Measurements from ENCODE around the gene CAAP1.

- TF ChIP-seq CTCF (IDR thresholded peaks at IDR 0.05 in 8 of 11, conservative IDR thresholded peaks at IDR 0.05 in 3 of 11) (no peak), POLR2A (IDR thresholded peaks at IDR 0.05) (no peak)
These were observed 82.8 kb downstream of the CAAP1 start for GRCh38 chr9:26809795-26810194.
